ENCODE measurements around the gene FXYD6. TPM values are rescaled to one million over a fixed set of nuclear protein-coding genes. Genes with fewer than 3 reads are reported as not detected.
A peak's percentile ranks its signal among the peaks of the same experiment; 100 is the strongest.

FXYD6 gene
- total RNA-seq, 2 experiments from 2014 or later, result not detected

DNA sequence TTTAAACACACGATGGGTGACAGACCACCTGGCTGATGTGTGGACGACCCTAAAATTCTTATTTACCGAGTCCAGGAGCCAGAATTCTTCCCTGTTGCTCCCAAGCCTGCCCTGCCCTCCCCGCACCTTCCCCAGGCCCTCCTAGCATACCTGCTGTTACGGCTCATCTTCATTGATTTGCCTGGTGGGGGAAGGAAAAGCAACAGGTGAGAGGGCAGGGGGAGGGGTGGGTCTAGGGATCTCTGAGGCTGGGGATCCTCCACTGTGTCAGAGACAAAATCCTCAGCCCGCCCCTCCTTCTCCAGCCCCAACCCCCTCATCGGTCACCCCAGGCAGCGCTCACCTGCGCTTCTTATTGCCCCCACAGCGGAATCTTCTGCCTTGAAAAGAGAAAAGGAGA is 55.9 kb downstream of the FXYD6 start:
- intact Hi-C loops (cut with micrococcal nuclease), result loop anchor here (5.0 kb wide), 2 partner anchors 132 to 232 kb away; no protein-coding TSS in a partner anchor
- no peak overlapping the region for H3K4me3 Mint-ChIP-seq

DNA sequence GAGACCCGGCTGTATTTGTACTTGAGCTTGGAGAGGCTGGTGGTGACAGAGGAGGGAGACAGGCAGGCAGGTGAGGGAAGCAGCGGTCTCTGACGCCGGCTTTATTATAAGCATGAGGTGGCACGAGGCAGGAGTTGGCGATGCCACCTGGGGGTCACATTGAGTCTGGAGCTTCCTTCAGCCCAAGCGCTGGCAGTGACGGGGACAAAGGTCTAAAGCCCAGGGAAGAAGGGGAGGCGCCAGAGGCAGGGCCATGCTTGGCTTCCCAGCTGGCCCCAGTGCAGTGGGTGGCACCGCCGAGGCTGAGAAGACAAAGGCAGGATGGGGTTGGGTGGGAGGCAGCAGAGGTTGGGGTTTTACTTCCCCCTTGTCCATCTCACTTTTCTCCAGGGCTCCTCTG is 56.4 kb downstream of the FXYD6 start:
- Mint-ChIP-seq H3K36me3 (ENCODE audit: low read depth) (no peaks in the 10 kb centered on the region), H3K27me3 (no peaks in the 10 kb centered on the region), H3K27ac (peak overlapping the region; percentile 98), H3K9me3 (no peaks in the 10 kb centered on the region), H3K4me1 (ENCODE audit: low read depth) (peaks cover 83% of the 10 kb centered on the region), H3K4me3 (no peak overlapping the region)
- TF ChIP-seq, protein P1, sequence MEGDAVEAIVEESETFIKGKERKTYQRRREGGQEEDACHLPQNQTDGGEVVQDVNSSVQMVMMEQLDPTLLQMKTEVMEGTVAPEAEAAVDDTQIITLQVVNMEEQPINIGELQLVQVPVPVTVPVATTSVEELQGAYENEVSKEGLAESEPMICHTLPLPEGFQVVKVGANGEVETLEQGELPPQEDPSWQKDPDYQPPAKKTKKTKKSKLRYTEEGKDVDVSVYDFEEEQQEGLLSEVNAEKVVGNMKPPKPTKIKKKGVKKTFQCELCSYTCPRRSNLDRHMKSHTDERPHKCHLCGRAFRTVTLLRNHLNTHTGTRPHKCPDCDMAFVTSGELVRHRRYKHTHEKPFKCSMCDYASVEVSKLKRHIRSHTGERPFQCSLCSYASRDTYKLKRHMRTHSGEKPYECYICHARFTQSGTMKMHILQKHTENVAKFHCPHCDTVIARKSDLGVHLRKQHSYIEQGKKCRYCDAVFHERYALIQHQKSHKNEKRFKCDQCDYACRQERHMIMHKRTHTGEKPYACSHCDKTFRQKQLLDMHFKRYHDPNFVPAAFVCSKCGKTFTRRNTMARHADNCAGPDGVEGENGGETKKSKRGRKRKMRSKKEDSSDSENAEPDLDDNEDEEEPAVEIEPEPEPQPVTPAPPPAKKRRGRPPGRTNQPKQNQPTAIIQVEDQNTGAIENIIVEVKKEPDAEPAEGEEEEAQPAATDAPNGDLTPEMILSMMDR (IDR thresholded peaks at IDR 0.05), result no peak
- ChIA-PET CTCF (interaction anchor here (2.0 to 15.2 kb wide), 4 partner anchors 8 to 234 kb away, joined by 5 to 188 read pairs (median 117); no protein-coding TSS in a partner anchor), POLR2A (interaction anchor here (1.3 kb wide), 1 partner anchor 122 kb away, joined by 3 read pairs; no protein-coding TSS in a partner anchor)
- ATAC-seq (no peak), DNase-seq (no peak)
- intact Hi-C loops (cut with micrococcal nuclease), result loop anchor here (5.0 kb wide), 2 partner anchors 132 to 232 kb away; no protein-coding TSS in a partner anchor

More for the DNA sequence above, 55.9 kb downstream of the FXYD6 start:
- no peak overlapping the region for H3K27ac Mint-ChIP-seq
- TF ChIP-seq, protein P1 (IDR thresholded peaks at IDR 0.05), result no peak
- H3K9me3 Mint-ChIP-seq, result no peaks in the 10 kb centered on the region
- no peak for DNase-seq
- peaks cover 83% of the 10 kb centered on the region for H3K4me1 Mint-ChIP-seq (ENCODE audit: low read depth)
- ATAC-seq, result no peak
- ChIA-PET POLR2A (no interaction called here), CTCF (interaction anchor here (0.6 to 15.2 kb wide), 5 partner anchors 9 to 233 kb away, joined by 3 to 188 read pairs (median 66); no protein-coding TSS in a partner anchor)
- no peaks in the 10 kb centered on the region for H3K27me3 Mint-ChIP-seq
- no peaks in the 10 kb centered on the region for H3K36me3 Mint-ChIP-seq (ENCODE audit: low read depth)

DNA sequence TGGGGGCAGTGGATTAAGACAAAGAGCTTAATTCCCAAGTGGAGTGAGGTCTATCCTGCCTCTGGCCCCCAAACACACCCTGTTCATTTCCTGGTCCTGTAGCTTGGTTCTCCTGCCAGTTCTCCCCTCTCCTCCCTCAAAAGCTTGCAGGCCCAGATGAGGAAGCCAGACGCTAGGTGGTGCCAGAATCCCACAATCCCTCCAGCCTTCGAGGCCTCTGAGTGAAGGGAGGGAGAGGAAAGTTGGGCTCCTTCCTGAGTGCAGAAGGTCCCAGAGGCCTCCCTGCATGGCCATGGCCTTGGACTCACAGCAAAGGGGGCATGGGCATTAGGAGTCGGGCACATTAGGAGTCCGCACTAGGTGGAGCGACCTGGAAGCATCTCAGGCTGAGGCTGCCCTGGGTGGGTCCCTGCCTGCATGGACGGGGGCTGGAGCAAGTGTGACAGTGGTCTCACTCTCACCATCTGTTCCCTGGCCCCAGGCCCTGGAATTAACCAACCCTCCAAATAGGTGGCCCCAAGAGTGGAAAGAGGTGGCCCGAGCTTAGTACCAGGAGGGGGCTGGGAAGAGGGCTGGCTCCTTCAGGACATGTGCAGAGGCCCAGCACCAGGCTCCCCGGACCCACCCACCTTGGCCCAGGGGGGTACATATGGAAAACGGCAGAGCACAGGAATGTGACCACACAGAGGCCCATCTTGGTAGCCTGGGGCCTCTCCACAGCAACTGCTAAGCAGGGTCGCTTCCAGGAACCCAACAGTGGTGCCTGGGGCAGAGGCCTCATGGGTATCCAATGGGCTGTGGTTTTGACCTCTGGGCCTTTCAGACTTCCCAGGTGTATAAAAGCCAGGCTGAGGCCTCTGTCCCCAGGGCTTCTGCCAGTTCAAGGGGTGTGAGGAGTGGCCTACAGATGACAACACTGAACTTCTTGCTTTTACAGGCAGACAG is 57.1 kb downstream of the FXYD6 start:
- H3K4me1 Mint-ChIP-seq (ENCODE audit: low read depth), result peaks cover 83% of the 10 kb centered on the region
- TF ChIP-seq, protein P1 (IDR thresholded peaks at IDR 0.05), result no peak
- CTCF ChIA-PET, result interaction anchor here (0.8 to 15.2 kb wide), 11 partner anchors 9 to 394 kb away, joined by 3 to 196 read pairs (median 13); no protein-coding TSS in a partner anchor
- DNase-seq, result peak; percentile 33
- no peaks in the 10 kb centered on the region for H3K27me3 Mint-ChIP-seq
- POLR2A ChIA-PET, result interaction anchor here (0.8 to 1.3 kb wide), 2 partner anchors 11 to 122 kb away, joined by 3 to 4 read pairs; no protein-coding TSS in a partner anchor
- H3K4me3 Mint-ChIP-seq, result no peak overlapping the region
- ATAC-seq, result no peak
- no peaks in the 10 kb centered on the region for H3K36me3 Mint-ChIP-seq (ENCODE audit: low read depth)
- intact Hi-C loops (cut with micrococcal nuclease), result loop anchor here (5.0 kb wide), 2 partner anchors 133 to 233 kb away; no protein-coding TSS in a partner anchor
- H3K27ac Mint-ChIP-seq, result peak overlapping the region; percentile 98
- H3K9me3 Mint-ChIP-seq, result no peaks in the 10 kb centered on the region

DNA sequence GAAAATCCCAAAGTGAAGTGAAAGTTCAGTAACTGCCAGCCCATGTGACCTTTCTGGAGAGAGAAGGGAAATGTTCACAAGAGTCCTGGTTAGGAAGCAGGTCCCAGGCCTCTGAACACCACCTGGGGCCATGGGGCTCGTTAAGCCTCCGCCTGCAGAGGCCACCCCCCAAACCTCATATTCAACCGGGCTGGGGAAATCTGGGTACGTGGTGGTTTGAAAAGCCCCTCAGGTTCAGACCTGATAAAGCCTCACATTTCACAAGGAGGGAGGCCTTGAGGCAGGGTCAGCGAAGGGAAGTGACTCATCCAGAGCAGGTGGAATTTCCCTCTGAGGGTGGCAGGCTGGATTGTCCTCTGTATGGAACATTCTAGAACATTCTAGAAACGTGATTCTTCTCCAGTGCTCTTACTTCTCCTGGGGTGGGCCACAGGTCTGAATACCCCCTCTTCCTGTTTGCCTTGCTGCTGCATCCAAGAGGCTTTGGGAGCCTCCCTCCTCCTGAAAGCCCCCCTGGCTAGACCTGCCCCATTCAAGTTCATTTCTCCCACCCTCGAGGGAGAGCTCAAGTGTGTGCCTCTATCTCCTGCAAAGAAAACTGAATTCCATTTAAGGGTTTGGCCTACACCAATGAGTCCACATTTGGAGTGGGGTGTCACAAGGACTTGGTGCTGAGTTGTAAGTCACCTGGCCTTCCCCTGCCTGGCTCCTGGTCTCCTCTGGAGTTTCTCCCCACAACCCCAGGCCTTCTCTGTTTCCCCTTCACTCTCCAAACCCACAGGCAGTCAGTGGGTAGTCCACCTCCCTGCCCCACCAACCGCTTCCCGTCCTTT is 58.2 kb downstream of the FXYD6 start:
- Mint-ChIP-seq H3K27me3 (no peaks in the 10 kb centered on the region), H3K4me3 (peak overlapping the region; percentile 63), H3K27ac (peak overlapping the region; percentile 98), H3K4me1 (ENCODE audit: low read depth) (peaks cover 80% of the 10 kb centered on the region), H3K36me3 (ENCODE audit: low read depth) (no peaks in the 10 kb centered on the region), H3K9me3 (no peaks in the 10 kb centered on the region)
- intact Hi-C loops (cut with micrococcal nuclease), result no loop called here
- ChIA-PET POLR2A (interaction anchor here (0.8 to 2.2 kb wide), 9 partner anchors 10 to 588 kb away, joined by 3 to 15 read pairs (median 4); no protein-coding TSS in a partner anchor), CTCF (interaction anchor here (0.7 to 15.2 kb wide), 23 partner anchors 9 to 392 kb away, joined by 3 to 196 read pairs (median 5); partner anchors contain the start of genes IL10RA and TMPRSS13)
- peak; percentile 84 for DNase-seq
- TF ChIP-seq, protein P1 (IDR thresholded peaks at IDR 0.05), result no peak
- ATAC-seq, result peak; percentile 40

Data from activated CD8-positive, alpha-beta T cell treated with anti-CD3 and anti-CD28 coated beads for 36 hours (primary cell).